HL-60 (cell line): ENCODE results near the gene CCDC85C.

Experiments used
- DNase-seq, 2 experiments: peaks; one replicate each; pipeline ENCODE4 v3.0.0-alpha.2; 2010 to 2020; ENCODE audit warnings: low read depth in 1 of 2, low spot score in 1 of 2
- H3K27ac ChIP-seq: fragments of 250-450 bp; sonication (Bioruptor Pico); replicated peaks from 2 replicates; pipeline ENCODE4 v1.5.1; 2020; ENCODE audit warnings: mild to moderate bottlenecking, moderate library complexity
- H3K27me3 ChIP-seq: fragments of 250-450 bp; sonication (Bioruptor Pico); 2 replicates; pipeline ENCODE4 v1.5.1; 2021; ENCODE audit warnings: mild to moderate bottlenecking, moderate library complexity; ENCODE audit not compliant: insufficient read depth, poor library complexity, severe bottlenecking
- H3K4me3 ChIP-seq: replicated peaks from 2 replicates; pipeline ENCODE4 v1.5.1; 2011; ENCODE audit warnings: mild to moderate bottlenecking, control low read depth, low read length; ENCODE audit not compliant: insufficient read depth
- GABPA ChIP-seq: IDR thresholded peaks from 2 replicates; pipeline ENCODE4 v1.6.1; 2012; ENCODE audit warnings: low read depth
- POLR2AphosphoS5 ChIP-seq: IDR thresholded peaks from 2 replicates; pipeline ENCODE4 v1.6.1; 2012; ENCODE audit warnings: low read depth
- SPI1 ChIP-seq: IDR thresholded peaks from 2 replicates; pipeline ENCODE4 v1.6.1; 2012; ENCODE audit warnings: low read depth, mild to moderate bottlenecking, borderline replicate concordance
- TF ChIP-seq, protein P1 (sequence below): IDR thresholded peaks from one replicate; pipeline ENCODE4 v1.5.1; 2011; ENCODE audit warnings: low read length, control low read depth, inconsistent platforms; ENCODE audit not compliant: insufficient read depth
- TF ChIP-seq, protein P2 (sequence below): IDR thresholded peaks from 2 replicates; pipeline ENCODE4 v1.6.1; 2012; ENCODE audit warnings: low read depth; ENCODE audit not compliant: insufficient replicate concordance

CCDC85C gene

DNA sequence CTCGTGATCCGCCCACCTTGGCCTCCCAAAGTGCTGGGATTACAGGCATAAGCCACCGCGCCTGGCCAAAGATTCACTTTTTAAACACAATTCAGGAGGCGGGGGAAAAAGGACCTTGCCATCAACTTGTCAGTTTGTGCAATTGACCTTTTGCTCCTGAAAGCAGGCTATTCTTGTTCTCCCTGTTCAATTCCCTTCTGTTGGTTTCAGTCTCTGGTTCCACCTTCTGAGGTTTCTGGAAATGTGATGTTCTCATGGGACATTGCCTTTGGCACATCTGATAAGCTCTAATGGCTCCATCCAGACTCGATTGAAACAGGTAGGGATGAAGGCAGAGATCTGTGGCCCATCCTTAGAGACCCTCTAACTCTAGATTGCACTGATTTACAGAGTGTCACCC is 17.9 kb upstream of the CCDC85C start:
- Histone ChIP-seq H3K27me3 (peaks cover 4% of the 10 kb centered on the region), H3K4me3 (no peak overlapping the region), H3K27ac (no peak overlapping the region)
- no peak for DNase-seq
- TF ChIP-seq, protein P1, sequence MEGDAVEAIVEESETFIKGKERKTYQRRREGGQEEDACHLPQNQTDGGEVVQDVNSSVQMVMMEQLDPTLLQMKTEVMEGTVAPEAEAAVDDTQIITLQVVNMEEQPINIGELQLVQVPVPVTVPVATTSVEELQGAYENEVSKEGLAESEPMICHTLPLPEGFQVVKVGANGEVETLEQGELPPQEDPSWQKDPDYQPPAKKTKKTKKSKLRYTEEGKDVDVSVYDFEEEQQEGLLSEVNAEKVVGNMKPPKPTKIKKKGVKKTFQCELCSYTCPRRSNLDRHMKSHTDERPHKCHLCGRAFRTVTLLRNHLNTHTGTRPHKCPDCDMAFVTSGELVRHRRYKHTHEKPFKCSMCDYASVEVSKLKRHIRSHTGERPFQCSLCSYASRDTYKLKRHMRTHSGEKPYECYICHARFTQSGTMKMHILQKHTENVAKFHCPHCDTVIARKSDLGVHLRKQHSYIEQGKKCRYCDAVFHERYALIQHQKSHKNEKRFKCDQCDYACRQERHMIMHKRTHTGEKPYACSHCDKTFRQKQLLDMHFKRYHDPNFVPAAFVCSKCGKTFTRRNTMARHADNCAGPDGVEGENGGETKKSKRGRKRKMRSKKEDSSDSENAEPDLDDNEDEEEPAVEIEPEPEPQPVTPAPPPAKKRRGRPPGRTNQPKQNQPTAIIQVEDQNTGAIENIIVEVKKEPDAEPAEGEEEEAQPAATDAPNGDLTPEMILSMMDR, result no peak
- TF ChIP-seq, protein P2, sequence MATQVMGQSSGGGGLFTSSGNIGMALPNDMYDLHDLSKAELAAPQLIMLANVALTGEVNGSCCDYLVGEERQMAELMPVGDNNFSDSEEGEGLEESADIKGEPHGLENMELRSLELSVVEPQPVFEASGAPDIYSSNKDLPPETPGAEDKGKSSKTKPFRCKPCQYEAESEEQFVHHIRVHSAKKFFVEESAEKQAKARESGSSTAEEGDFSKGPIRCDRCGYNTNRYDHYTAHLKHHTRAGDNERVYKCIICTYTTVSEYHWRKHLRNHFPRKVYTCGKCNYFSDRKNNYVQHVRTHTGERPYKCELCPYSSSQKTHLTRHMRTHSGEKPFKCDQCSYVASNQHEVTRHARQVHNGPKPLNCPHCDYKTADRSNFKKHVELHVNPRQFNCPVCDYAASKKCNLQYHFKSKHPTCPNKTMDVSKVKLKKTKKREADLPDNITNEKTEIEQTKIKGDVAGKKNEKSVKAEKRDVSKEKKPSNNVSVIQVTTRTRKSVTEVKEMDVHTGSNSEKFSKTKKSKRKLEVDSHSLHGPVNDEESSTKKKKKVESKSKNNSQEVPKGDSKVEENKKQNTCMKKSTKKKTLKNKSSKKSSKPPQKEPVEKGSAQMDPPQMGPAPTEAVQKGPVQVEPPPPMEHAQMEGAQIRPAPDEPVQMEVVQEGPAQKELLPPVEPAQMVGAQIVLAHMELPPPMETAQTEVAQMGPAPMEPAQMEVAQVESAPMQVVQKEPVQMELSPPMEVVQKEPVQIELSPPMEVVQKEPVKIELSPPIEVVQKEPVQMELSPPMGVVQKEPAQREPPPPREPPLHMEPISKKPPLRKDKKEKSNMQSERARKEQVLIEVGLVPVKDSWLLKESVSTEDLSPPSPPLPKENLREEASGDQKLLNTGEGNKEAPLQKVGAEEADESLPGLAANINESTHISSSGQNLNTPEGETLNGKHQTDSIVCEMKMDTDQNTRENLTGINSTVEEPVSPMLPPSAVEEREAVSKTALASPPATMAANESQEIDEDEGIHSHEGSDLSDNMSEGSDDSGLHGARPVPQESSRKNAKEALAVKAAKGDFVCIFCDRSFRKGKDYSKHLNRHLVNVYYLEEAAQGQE, result no peak
- TF ChIP-seq POLR2AphosphoS5, result no peak
- no peak for TF ChIP-seq SPI1
- no peak for TF ChIP-seq GABPA

DNA sequence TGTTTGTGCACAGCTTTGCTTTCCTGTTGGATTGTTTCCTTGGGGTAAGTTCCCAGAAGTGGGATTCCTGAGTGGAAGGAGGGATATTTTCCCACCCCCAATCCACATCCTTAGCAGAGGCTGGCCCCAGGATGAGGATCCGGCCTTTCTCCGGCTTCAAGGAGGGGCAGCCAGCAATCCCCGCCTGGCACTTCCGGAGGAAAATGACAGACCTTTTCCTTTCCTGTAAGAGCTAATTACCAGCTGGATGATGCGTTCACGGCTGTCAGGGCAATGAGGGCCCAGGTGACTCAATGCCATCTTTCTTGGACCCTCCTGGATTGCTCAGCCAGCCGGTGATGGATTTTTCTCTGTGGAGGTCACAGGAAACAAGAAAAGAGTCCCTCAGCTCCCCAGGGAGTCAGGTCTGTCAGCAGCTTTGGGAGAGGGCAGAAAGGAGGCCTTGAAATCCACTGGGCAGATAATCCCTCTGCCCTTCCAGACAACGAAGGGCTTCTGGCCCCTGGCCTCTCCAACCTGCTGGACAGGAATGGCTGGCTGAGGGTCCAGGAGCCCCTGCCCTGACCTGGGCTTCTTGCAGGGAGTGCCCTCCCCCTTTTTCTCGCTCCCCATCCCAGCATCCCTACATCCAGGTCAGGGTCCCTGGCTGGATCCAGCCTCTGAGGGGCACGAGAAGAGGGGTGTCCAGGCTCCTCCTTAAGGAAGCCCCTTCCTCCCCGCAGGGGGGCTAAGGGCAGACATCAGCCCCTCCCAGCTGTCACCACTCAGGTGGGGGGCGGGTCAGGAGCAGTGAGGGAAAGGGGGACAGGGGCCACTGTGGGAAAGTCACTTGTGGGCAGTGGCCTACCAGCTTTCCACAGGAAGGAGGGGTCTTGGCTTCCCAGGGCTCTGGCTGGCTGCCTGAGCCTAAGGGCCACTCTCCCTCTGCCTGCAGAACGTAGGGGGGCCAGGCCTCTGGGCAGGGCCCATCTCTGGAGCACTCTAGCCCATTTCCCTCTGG is 16.1 kb upstream of the CCDC85C start:
- no peak overlapping the region for H3K27ac ChIP-seq
- no peak for TF ChIP-seq GABPA
- TF ChIP-seq, protein P2, result no peak
- no peak for TF ChIP-seq SPI1
- no peak for TF ChIP-seq POLR2AphosphoS5
- TF ChIP-seq, protein P1, result no peak
- no peak for DNase-seq

DNA sequence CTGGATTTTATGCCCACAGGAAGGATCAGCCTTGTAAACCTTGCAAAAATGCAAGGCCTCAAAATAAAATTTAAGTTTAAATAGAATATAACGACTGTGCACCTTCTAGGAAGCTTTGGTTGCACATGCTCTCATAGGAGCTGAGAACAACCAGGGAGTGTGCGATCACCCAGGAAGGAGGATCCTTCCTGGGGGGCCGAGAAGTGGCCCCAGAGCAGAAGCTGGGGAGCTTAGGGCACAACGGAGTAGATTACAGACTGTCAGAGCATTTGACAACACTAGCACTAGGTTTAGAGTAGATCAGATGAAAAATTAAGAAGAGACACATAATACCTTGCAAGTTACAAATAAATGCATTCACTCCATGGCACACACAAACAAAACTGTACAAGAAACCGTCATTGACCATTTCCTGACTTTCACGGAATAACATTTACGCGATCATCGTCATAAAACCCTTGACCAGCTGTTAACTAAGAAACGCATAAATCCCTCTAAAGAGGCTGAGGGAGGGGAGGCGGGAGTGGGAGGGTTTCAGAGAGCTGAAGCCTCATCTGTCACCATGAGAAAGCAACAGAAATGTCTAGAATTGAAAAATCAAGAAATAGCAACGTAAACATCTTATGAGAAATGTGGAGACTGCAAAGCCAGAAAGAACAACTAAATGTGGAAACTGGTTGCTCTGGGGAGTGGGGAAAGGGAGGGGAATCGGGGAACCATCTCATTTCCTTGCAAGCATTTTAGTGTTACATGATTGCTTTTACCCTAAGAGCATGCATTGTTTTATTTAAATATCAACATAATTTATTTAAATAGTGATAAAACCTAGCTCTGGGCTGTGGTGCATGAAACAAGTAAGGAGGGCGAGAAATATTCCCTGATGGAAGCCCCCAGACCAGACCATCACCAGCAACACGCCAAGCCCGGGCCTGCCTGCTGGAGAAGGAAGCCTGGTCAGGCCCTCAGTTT is 13.1 kb upstream of the CCDC85C start:
- H3K27ac ChIP-seq, result no peak overlapping the region
- DNase-seq, result no peak
- peaks cover 4% of the 10 kb centered on the region for H3K27me3 ChIP-seq
- no peak overlapping the region for H3K4me3 ChIP-seq
- TF ChIP-seq, protein P2, result no peak
- no peak for TF ChIP-seq SPI1
- TF ChIP-seq, protein P1, result no peak
- TF ChIP-seq POLR2AphosphoS5, result no peak
- TF ChIP-seq GABPA, result no peak

More for the DNA sequence above, 16.1 kb upstream of the CCDC85C start:
- peaks cover 4% of the 10 kb centered on the region for H3K27me3 ChIP-seq
- H3K4me3 ChIP-seq, result no peak overlapping the region
